ENCODE results near the gene HMCN2. TPM values are rescaled to one million over a fixed set of nuclear protein-coding genes. Genes with fewer than 3 reads are reported as not detected.

The HMCN2 gene
- total RNA-seq, 1 experiment from 2014 or later: 8.6 TPM

DNA sequence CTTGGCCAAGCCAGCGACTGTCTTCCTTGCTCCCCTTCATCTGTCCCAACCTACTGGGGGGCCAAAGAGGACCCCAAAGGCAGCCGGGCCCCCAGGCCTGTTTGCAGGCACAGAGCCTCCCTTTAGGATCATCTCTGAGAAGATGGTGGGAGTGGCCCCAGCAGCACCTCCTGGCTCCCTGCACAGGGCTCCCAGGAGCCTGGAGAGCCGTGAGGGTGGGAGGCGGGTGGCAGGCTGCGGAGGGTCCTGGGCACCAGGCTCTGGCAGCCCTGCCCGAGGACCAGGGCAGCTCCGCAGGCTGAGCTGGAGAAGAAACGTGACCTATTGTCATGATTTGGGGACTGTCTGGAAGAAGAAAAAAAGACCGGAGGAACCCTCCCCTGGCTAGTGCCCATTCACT is 212.6 kb downstream of the HMCN2 start:
- Histone ChIP-seq H3K23ac (ENCODE audit: insufficient read length, low read depth, low read length) (no peak overlapping the region), H3K4ac (ENCODE audit: low read depth, low read length) (no peak overlapping the region), H3K4me1 (ENCODE audit: insufficient read depth, low read length) (0 out of 2 replicates have a peak, but pooled peaks cover 2% of the 10 kb centered on the region), H3K56ac (ENCODE audit: insufficient read length, low read depth, low read length) (no peak overlapping the region), H4K8ac (replicated peaks; ENCODE audit: insufficient read length, low read depth, low read length) (no peak overlapping the region), H2AK5ac (ENCODE audit: insufficient read length, low read length) (no peak overlapping the region), H4K91ac (ENCODE audit: insufficient read length, low read depth, low read length) (no peak overlapping the region), H3K9me3 (ENCODE audit: control insufficient read depth, low read depth, low read length) (no peaks in the 10 kb centered on the region), H3K9ac (ENCODE audit: extremely low read depth, insufficient read length, low read length) (no peak overlapping the region), H3K27me3 (ENCODE audit: insufficient read depth, low read length) (no peaks in the 10 kb centered on the region), H4K5ac (ENCODE audit: insufficient read length, low read depth, low read length) (no peak overlapping the region), H2BK5ac (ENCODE audit: insufficient read length, low read length) (no peak overlapping the region), H2BK20ac (ENCODE audit: low read depth, low read length, poor library complexity, severe bottlenecking) (no peak overlapping the region), H4K20me1 (ENCODE audit: control insufficient read depth, insufficient read depth, insufficient read length) (no peaks in the 10 kb centered on the region), H3K14ac (ENCODE audit: insufficient read depth, low read length) (no peak overlapping the region), H3K27ac (ENCODE audit: insufficient read length, low read depth, low read length) (no peak overlapping the region), H2BK12ac (ENCODE audit: insufficient read length, low read depth, low read length) (no peak overlapping the region), H2BK120ac (ENCODE audit: low read depth, low read length, poor library complexity, severe bottlenecking) (no peak overlapping the region), H3K4me2 (ENCODE audit: insufficient read depth, insufficient read length, low read length) (no peak overlapping the region), H3K18ac (ENCODE audit: insufficient read length, low read depth, low read length) (no peak overlapping the region), H3K79me2 (ENCODE audit: insufficient read depth, low read length) (no peaks in the 10 kb centered on the region), H2AFZ (ENCODE audit: low read length) (no peak overlapping the region), H3T11ph (ENCODE audit: low read length) (no peak overlapping the region), H3K79me1 (ENCODE audit: insufficient read depth, low read depth, low read length, poor library complexity, severe bottlenecking) (no peaks in the 10 kb centered on the region), H3K23me2 (ENCODE audit: insufficient read length, low read depth, low read length, poor library complexity, severe bottlenecking) (no peaks in the 10 kb centered on the region), H2BK15ac (ENCODE audit: low read depth, low read length) (no peak overlapping the region)
- no peak overlapping the region for H3K4me3 Mint-ChIP-seq
- no peaks in the 10 kb centered on the region for H3K9me3 Mint-ChIP-seq
- TF ChIP-seq, protein P1, sequence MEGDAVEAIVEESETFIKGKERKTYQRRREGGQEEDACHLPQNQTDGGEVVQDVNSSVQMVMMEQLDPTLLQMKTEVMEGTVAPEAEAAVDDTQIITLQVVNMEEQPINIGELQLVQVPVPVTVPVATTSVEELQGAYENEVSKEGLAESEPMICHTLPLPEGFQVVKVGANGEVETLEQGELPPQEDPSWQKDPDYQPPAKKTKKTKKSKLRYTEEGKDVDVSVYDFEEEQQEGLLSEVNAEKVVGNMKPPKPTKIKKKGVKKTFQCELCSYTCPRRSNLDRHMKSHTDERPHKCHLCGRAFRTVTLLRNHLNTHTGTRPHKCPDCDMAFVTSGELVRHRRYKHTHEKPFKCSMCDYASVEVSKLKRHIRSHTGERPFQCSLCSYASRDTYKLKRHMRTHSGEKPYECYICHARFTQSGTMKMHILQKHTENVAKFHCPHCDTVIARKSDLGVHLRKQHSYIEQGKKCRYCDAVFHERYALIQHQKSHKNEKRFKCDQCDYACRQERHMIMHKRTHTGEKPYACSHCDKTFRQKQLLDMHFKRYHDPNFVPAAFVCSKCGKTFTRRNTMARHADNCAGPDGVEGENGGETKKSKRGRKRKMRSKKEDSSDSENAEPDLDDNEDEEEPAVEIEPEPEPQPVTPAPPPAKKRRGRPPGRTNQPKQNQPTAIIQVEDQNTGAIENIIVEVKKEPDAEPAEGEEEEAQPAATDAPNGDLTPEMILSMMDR (conservative IDR thresholded peaks at IDR 0.05): no peak
- peaks cover 10 to 39% of the 10 kb centered on the region in 2 experiments for H3K4me1 Mint-ChIP-seq
- H3K27ac Mint-ChIP-seq: no peak overlapping the region
- DNase-seq: no peak
- H3K27me3 Mint-ChIP-seq (ENCODE audit: low read depth): no peaks in the 10 kb centered on the region
- H3K36me3 Mint-ChIP-seq (ENCODE audit: insufficient read depth in 1 of 3, low read depth in 3 of 3): peaks cover 2 to 36% (median 13%) of the 10 kb centered on the region in 3 experiments; a peak in 5 of 7 replicates
- no CpG with 5 or more reads among the region's 9 CpGs for WGBS (ENCODE audit: extremely low coverage, insufficient read length, low lambda C conversion rate)

Data from H9 (cell line).